ENCODE results near the gene PRKAA1. TPM values are rescaled to one million over a fixed set of nuclear protein-coding genes. Genes with fewer than 3 reads are reported as not detected.
A peak's percentile ranks its signal among the peaks of the same experiment; 100 is the strongest.

PRKAA1 gene
- total RNA-seq = 103 and 107 TPM in 2 replicates
- total RNA-seq (2013) = 111 TPM
- 39.9 and 44.9 TPM in 2 replicates for polyA plus RNA-seq
- polyA minus RNA-seq = 29.3 and 53.2 TPM in 2 replicates

- DNase-seq (peak; percentile 93), ATAC-seq (ENCODE audit: low read depth) (peak; percentile 95)
- Histone ChIP-seq H2AFZ (ENCODE audit: insufficient read depth, low read depth, low read length, poor library complexity, severe bottlenecking) (peak within 1 kb of the TSS; percentile 95), H4K20me1 (ENCODE audit: control insufficient read depth, insufficient read depth, low read length, poor library complexity, severe bottlenecking) (peaks cover 22% of the 10 kb centered on the region), H3K36me3 (replicated peaks in 1 of 2; ENCODE audit: control extremely low read depth in 1 of 2, control insufficient read depth in 1 of 2, extremely low read depth in 1 of 2, insufficient read depth in 2 of 2, low read length in 1 of 2) (peaks cover 1 to 3% of the 10 kb centered on the region in 2 experiments), H3K4me3 (ENCODE audit: control extremely low read depth in 1 of 5, extremely low read depth in 1 of 5, insufficient read depth in 1 of 5, low read depth in 2 of 5, low read length in 4 of 5) (peak within 1 kb of the TSS; percentile 68 to 98 (median 82)), H3K79me2 (ENCODE audit: control insufficient read depth, insufficient read depth, low read length) (peaks cover 48% of the 10 kb centered on the region), H3K4me2 (replicated peaks; ENCODE audit: low read depth, low read length, poor library complexity, severe bottlenecking) (peak within 1 kb of the TSS; percentile 96), H3K9me3 (ENCODE audit: control extremely low read depth in 1 of 3, control insufficient read depth in 2 of 3, insufficient read depth in 1 of 3, low read length in 2 of 3) (no peaks in the 10 kb centered on the region), H3K27ac (ENCODE audit: low read length in 2 of 2) (peak within 1 kb of the TSS; percentile 87 to 94), H3K27me3 (replicated peaks in 1 of 4; ENCODE audit: control extremely low read depth in 1 of 4, control insufficient read depth in 3 of 4, insufficient read depth in 4 of 4, low read length in 3 of 4) (no peaks in the 10 kb centered on the region), H3K4me1 (ENCODE audit: control insufficient read depth in 2 of 2, insufficient read depth in 2 of 2, low read length in 2 of 2) (peaks cover 15 to 23% of the 10 kb centered on the region in 2 donors), H3K9ac (ENCODE audit: low read length) (peak within 1 kb of the TSS; percentile 91)
- intact Hi-C loops (cut with micrococcal nuclease) = loop anchor here (1.0 kb wide), 4 partner anchors 37 to 1724 kb away; partner anchors contain the start of genes FBXO4, RICTOR, RPL37 and TTC33
- Mint-ChIP-seq H3K4me1 (peaks cover 40% of the 10 kb centered on the region), H3K4me3 (peak within 1 kb of the TSS; percentile 82), H3K27me3 (no peaks in the 10 kb centered on the region), H3K27ac (peak within 1 kb of the TSS; percentile 94), H3K9me3 (ENCODE audit: insufficient read depth) (no peaks in the 10 kb centered on the region)
- under 1% methylated on average over 52 of the region's 70 CpGs for WGBS (ENCODE audit: insufficient coverage)
- POLR2A ChIA-PET = interaction anchor here (0.6 to 1.5 kb wide), 6 partner anchors 33 to 60 kb away, joined by 3 to 5 read pairs (median 4); partner anchors contain the start of gene RPL37
- CTCF ChIA-PET = interaction anchor here (1.0 to 1.1 kb wide), 3 partner anchors 35 to 1219 kb away, joined by 3 to 6 read pairs (median 4); partner anchors contain the start of gene RPL37
- TF ChIP-seq CTCF (IDR thresholded peaks at IDR 0.05) (peak; percentile 81), EZH2 (IDR thresholded peaks at IDR 0.05; ENCODE audit: borderline replicate concordance, insufficient read depth, low read depth, low read length, poor library complexity, severe bottlenecking) (no peak)
These were observed at the start of gene PRKAA1 for GRCh38 chr5:40798012-40798800. Gene PRKAA1 (minus strand): TSS chr5:40798374. CDS start chr5:40798189, 185 bp downstream.

DNA sequence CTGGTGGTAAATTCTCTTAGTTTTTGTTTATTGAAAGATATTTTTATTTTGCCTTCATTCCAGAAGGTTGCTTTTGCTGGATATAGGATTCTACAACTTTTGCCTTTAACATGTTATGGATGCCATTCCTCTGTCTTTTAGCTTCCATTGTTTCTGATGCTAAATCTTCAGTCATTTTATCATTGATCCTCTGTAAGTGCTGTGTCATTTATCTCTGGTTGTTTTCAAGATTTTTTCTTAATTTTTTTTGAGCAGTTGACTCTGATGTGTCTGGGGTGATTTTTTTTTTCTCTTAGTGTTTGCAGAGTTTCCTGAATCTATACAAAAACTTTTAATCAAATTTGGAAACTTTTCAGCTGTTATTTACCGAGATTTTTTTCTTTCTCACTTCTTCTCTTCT is 49.4 kb upstream of the PRKAA1 start:
- DNase-seq (no peak), ATAC-seq (ENCODE audit: low read depth) (no peak)
- no CpG with 5 or more reads among the region's 1 CpG for WGBS (ENCODE audit: insufficient coverage)
- CTCF ChIA-PET = no interaction called here
- H3K27ac ChIP-seq (ENCODE audit: low read length in 2 of 2) = no peak overlapping the region
- Mint-ChIP-seq H3K4me3 (no peak overlapping the region), H3K9me3 (ENCODE audit: insufficient read depth) (no peaks in the 10 kb centered on the region), H3K4me1 (peaks cover 8% of the 10 kb centered on the region), H3K27me3 (no peaks in the 10 kb centered on the region), H3K27ac (no peak overlapping the region)
- no peaks in the 10 kb centered on the region for H3K79me2 ChIP-seq (ENCODE audit: control insufficient read depth, insufficient read depth, low read length)
- no peaks in the 10 kb centered on the region for H4K20me1 ChIP-seq (ENCODE audit: control insufficient read depth, insufficient read depth, low read length, poor library complexity, severe bottlenecking)
- POLR2A ChIA-PET = no interaction called here
- TF ChIP-seq EZH2 (IDR thresholded peaks at IDR 0.05; ENCODE audit: borderline replicate concordance, insufficient read depth, low read depth, low read length, poor library complexity, severe bottlenecking) (no peak), CTCF (IDR thresholded peaks at IDR 0.05) (no peak)
- intact Hi-C loops (cut with micrococcal nuclease) = no loop called here
- H3K4me1 ChIP-seq (ENCODE audit: control insufficient read depth in 2 of 2, insufficient read depth in 2 of 2, low read length in 2 of 2) = peaks cover 6 to 12% of the 10 kb centered on the region in 2 donors
- no peaks in the 10 kb centered on the region for H3K36me3 ChIP-seq (replicated peaks in 1 of 2; ENCODE audit: control extremely low read depth in 1 of 2, control insufficient read depth in 1 of 2, extremely low read depth in 1 of 2, insufficient read depth in 2 of 2, low read length in 1 of 2)
- no peaks in the 10 kb centered on the region for H3K27me3 ChIP-seq (replicated peaks in 1 of 4; ENCODE audit: control extremely low read depth in 1 of 4, control insufficient read depth in 3 of 4, insufficient read depth in 4 of 4, low read length in 3 of 4)
- no peak overlapping the region for H2AFZ ChIP-seq (ENCODE audit: insufficient read depth, low read depth, low read length, poor library complexity, severe bottlenecking)
- no peak overlapping the region for H3K9ac ChIP-seq (ENCODE audit: low read length)
- H3K4me2 ChIP-seq (replicated peaks; ENCODE audit: low read depth, low read length, poor library complexity, severe bottlenecking) = no peak overlapping the region
- peaks cover 0 to 3% (median 0%) of the 10 kb centered on the region in 3 donors for H3K9me3 ChIP-seq (ENCODE audit: control extremely low read depth in 1 of 3, control insufficient read depth in 2 of 3, insufficient read depth in 1 of 3, low read length in 2 of 3)
- H3K4me3 ChIP-seq (ENCODE audit: control extremely low read depth in 1 of 5, extremely low read depth in 1 of 5, insufficient read depth in 1 of 5, low read depth in 2 of 5, low read length in 4 of 5) = no peak overlapping the region
